ENCODE measurements around the gene KCNMA1.

GRCh38 chr10:77541247-77541646, 96.4 kb downstream of the KCNMA1 start:
- TF ChIP-seq GATA3 (IDR thresholded peaks at IDR 0.05; ENCODE audit: low read depth, low read length) (no peak), GATA2 (IDR thresholded peaks at IDR 0.05; ENCODE audit: low read depth, low read length) (no peak)

All from SH-SY5Y (cell line).